SK-N-SH (cell line): ENCODE data around the gene UBTD2.

Experiments
- CTCF ChIP-seq: fragments of 200-600 bp; sonication (generic); IDR thresholded peaks from 2 replicates; pipeline ENCODE4 v1.6.1; 2017; ENCODE audit warnings: antibody characterized with exemption, mild to moderate bottlenecking, moderate library complexity
- POLR2AphosphoS5 ChIP-seq: IDR thresholded peaks from 2 replicates; pipeline ENCODE4 v1.6.1; 2012; ENCODE audit warnings: low read depth, low read length
- YY1 ChIP-seq: IDR thresholded peaks from 2 replicates; pipeline ENCODE4 v1.4.0; 2012; ENCODE audit warnings: low read depth, mild to moderate bottlenecking
- TF ChIP-seq, protein P1 (sequence below): IDR thresholded peaks from 2 replicates; pipeline ENCODE4 v1.4.0; 2012; ENCODE audit warnings: low read depth

GRCh38 chr5:172209714-172210113, 73.8 kb downstream of the UBTD2 start:
- TF ChIP-seq, protein P1, sequence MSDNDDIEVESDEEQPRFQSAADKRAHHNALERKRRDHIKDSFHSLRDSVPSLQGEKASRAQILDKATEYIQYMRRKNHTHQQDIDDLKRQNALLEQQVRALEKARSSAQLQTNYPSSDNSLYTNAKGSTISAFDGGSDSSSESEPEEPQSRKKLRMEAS: no peak
- TF ChIP-seq POLR2AphosphoS5 (no peak), CTCF (no peak), YY1 (no peak)
